ENCODE measurements around the gene CDON.
A peak's percentile ranks its signal among the peaks of the same experiment; 100 is the strongest.

- TF ChIP-seq CTCF (IDR thresholded peaks at IDR 0.05) (peak in 1 of 7 experiments; percentile 2), POLR2A (IDR thresholded peaks at IDR 0.05) (no peak)
Observed at GRCh38 chr11:126080161-126080941, 17.7 kb upstream of the CDON start.

Measured in body of pancreas (tissue), 4 donors.